Adipose tissue (tissue), 3 donors: ENCODE measurements around the gene SLC39A7. TPM values are rescaled to one million over a fixed set of nuclear protein-coding genes. Genes with fewer than 3 reads are reported as not detected.

Experiments used
- H3K27ac ChIP-seq: one replicate; pipeline ENCODE4 v1.5.1; 2013; ENCODE audit warnings: low read depth, low read length
- WGBS, 3 donors: extraction: QIAGEN DNeasy Blood & Tissue Kit; methylation state at CpG; one replicate each; pipeline ENCODE4 v1.1.7; 2013; 5-methylcytosine and 5-hydroxymethylcytosine counted together
- polyA plus RNA-seq, 3 donors: library from polyadenylated mRNA; stranded (reverse); fragments of 200-250 nt; gene quantifications; one replicate each; pipeline ENCODE4 v1.2.3, GENCODE V29; 2013
- donor health status: healthy with polysubstance abuse.
- donor health status: Bipolar disorder and iron deficiency.
- donor health status: healthy.

The SLC39A7 gene
- polyA plus RNA-seq, 3 donors, result 51.4 to 112 (median 72.1) TPM

DNA sequence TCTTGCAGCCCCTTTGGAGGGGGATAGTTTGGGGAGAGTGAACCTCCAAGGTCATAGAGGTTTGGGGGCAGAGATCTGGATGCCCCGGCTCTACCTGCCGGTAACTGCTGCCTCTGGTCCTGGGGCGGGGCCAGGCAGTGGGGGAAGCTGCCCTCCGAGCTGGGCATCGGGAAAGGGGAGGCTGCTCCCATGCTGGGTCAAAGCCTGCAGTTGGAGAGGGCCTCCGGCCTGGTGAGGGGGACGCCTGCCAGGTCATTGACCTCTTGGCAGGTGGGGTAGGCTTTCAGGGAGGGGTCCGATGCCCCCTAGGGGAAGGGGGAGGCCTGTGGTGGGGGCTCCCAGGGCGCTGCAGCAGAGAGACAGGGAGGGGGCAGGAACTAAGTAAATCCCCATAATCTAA is 15.5 kb upstream of the SLC39A7 start:
- H3K27ac ChIP-seq, result no peak overlapping the region
- 54 to 82% (median 74%) methylated on average over 8 to 9 of the region's 9 CpGs for WGBS, 3 donors

DNA sequence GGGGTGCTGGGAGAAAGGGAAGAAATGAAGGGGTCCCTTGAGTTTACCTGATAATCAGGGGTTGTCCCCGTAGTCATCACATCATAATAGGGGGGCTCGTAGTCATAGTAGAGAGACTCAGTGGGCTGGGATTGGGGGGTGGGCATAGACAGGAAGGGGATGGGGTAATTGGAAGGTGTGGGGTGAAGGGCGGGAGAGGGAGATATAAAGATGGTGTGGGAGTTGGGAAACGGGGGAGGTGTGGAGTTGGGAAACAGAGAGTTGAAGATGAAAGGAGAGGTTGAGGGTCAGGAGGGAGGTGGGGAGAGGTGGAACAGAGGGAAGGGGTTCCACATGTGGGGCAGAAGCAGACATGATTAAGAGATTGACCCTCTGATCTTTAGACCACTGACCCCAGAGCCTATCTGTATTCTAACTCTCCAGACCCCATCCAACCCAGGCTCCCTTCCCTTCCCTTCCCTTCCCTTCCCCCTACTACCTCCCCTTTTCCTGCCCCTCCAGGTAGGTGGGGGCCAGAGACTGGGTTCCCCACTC is 14.9 kb upstream of the SLC39A7 start:
- WGBS, 3 donors, result 71 to 84% (median 83%) methylated on average over 4 of the region's 4 CpGs
- H3K27ac ChIP-seq, result no peak overlapping the region

DNA sequence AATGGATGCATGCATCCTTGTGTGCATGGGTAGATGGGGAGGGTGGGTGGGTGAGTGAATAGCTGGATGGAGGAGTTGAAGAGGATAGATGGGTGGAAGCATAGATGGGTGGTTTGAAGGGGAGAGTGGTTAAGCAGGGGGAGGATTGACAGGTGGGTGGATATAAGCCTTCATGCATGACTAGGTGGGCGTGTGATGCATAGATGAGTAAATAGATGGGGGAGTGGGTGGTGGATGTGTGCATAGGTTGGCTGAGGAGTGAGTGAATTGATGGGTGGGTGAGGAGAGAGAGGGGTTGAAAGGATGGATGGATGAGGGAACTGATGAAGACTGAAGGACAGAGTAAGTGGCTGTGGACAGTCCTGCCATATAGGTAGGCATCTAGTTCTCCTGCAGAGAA is 12.9 kb upstream of the SLC39A7 start:
- no peak overlapping the region for H3K27ac ChIP-seq
- 89 to 96% (median 93%) methylated on average over 1 of the region's 1 CpG for WGBS, 3 donors

DNA sequence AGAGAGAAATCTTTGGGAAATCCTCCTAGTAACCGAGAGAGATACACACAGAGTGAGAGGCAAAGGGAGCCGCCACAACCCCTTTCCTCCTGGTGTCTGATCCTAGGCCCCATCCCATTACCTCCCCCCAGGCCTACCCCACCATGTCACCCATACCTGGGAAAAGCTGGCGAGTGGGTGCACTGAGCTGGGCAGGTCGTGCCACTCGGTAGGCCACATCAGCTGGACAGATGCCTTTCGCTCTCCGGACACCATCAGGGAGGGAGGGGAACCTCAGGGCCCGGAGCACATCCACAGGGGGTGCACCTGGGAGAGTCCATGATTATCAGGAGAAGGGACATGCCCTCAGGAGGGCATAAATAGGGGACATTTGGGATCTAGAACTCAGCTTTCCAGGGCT is 11.5 kb upstream of the SLC39A7 start:
- WGBS, 3 donors, result 88 to 90% (median 89%) methylated on average over 6 to 8 of the region's 8 CpGs

DNA sequence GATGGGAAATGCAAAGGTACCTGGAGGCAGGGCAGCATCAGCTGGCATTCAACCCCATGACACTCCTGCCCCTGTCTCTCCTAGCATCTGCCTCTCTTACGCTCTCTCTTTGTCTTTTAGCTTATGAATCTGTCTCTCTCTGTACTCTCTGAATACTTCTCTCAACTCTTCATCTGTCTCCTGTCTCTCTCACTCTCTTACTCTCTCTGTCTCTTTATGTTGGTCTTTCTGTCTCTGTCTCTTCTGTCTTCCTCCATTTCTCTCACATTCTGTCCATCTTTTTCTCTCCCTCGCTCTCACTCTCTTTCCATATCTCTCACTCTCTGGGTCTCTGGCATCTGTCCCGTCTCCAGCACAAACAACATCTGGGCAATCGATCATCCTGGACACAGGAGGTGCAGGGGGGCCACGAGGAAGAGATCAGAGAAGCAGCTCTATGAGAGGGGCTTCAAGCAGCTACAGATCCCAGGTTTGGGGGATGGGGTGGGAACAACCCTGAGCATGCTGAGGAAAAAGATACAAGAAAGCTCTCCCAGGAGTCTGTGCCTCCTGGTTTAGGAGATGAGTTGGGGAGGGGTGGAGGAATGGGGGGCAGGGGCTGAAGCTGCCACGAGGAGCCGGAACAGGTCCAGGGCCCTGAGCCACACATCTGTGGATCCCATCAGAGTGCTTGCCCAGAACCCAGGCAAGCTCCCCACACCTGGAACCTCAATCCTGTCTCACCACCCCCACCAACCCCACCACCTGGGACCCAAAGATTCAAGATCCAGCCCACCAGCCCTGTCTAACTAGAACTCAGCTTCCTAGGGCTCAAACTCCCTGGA is 10.8 kb upstream of the SLC39A7 start:
- 57 to 61% (median 59%) methylated on average over 7 of the region's 7 CpGs for WGBS, 3 donors
- H3K27ac ChIP-seq, result no peak overlapping the region

More for the DNA sequence above, 11.5 kb upstream of the SLC39A7 start:
- H3K27ac ChIP-seq, result no peak overlapping the region

DNA sequence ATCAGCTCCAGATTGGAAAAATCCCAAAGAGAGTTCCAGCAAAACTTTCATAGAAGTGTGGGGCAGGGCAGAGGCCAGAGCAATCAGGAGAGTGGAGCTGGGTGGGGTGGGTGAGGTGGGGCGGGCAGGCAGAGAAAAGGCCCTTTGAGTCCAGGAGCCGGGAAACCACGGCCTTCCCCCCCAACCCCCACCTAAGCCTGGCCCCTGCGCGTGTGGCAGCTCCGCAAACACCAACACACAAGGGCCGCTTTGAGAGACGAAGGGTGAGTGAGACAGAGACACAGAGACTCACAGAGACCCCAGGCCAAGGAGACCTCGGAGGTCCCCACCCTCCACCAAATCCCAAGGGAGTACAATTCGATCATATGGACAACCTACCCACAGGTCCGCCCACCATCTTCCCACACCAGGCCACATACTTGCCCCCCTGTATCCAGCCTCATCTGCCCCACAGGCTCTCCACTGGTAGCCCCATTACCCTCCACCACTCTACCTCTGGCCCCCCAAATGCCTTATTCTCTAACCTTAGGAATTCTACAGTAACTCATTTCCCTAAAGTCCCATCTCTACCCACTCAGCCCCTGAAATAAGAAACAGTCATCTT is 10.1 kb upstream of the SLC39A7 start:
- H3K27ac ChIP-seq, result no peak overlapping the region
- 77 to 87% (median 81%) methylated on average over 9 to 11 of the region's 11 CpGs for WGBS, 3 donors

DNA sequence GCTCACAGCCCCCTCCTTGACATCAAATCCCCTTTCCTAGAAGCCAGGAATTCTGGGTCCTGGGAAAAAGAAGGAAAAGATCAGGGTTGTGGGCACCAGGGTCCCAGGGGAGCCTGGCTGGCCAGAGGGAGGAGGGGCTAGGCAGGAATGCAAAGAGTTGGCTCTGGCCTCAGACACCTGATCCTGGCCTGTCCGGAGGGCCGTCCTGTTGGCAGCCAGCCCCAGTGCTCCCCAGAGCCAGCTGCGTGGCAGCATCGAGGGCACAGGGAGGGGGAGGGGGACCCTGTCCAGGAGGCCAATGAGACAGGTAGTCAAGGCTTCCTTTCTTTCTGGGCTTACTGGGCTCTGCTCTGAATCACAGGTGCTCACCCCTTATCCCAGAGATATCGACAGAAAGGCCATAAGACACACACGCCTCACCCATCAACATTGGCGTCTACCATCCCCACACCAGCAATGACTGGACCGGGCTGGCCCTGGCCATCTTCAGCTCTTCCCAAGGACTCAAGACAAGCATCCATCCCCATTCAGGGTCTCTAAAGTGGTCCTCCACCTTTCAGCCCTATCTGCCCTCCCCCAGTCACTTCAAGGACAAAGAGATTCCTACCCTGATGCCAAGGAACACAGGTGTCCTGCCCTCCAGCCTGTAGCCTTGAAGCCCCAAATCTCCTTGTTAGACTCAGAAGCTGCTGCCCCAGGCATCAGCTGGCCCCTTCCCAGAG is 9.1 kb upstream of the SLC39A7 start:
- 32 to 53% (median 44%) methylated on average over 8 of the region's 8 CpGs for WGBS, 3 donors
- no peak overlapping the region for H3K27ac ChIP-seq

DNA sequence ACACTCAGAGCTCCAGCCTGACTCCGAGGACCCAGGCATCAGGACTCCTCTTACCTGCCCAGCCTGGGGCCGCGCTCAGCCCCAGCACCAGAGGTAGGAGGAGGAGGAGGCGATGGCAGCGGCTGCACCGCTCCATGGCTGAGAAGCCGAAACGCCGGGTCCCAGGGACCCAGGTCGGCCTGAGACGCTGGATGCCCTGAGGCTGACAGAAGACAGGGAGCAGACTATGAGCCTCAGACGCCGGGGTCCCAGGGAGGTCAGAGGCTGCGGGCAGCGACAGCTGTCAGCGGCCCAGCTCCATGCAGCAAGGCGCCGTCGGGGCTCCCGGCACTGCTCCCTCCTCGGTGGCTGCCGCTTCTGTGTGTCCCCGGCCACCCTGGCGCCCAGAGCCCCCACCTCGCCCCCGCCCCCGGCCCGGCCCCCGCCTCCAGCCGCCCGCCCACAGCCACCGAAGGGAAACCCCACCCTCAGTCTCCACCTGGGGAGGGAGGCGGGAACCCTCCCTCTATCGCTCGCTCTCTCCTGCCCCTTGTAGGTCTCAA is 8.5 kb upstream of the SLC39A7 start, which contains the start of gene COL11A2:
COL11A2 (minus strand) TSS at position 363 of the 542 bp plus-strand sequence; CDS start at position 136, 227 bp downstream.
- H3K27ac ChIP-seq, result no peak within 1 kb of the TSS
- 12 to 21% (median 13%) methylated on average over 23 to 34 of the region's 35 CpGs for WGBS, 3 donors

DNA sequence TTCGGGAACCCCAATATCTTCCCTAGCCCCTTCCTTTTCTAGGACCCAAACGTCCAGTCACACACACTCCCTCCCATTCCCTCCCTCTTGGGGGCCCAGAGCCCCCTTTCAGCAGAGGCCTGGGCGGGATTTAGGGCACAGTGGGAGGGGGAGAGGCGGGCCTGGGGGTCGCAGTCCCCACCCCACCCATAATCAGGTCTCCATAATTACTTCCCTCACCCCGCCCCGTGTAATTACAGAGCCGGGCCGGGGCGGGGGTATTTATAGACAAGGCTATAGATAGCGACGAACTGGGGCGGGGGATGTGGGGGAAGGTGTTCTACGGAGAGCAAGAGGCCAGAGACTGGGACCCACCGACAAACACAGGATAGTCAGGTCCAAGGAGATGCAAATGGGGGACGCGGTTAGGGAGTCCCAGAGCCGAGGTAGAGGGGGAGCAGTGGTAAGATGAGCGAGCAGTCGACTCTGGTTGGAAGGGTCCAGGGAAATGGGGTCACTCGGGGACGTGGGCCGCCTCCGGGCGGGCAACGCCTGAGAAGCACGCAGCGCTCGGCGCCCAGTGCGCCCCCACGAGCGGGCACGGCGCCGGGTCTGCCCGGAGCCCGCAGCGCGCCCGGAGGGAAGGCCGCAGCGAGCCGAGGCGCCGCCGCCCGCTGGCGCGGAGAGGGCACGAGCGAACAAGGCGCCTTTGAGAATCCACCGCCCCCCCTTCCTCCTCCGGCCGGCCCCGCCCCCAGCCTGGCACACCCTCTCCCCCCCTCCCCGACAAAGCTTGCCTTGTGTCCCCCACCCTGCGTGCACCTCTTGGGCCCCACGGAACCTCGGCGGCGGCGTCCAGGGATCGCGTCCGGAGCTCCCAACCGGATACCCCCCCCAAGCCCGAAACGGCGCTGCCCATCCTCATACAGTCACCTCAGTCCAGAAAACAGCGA is 7.7 kb upstream of the SLC39A7 start:
- no peak overlapping the region for H3K27ac ChIP-seq
- 2 to 3% (median 3%) methylated on average over 43 to 72 of the region's 72 CpGs for WGBS, 3 donors

DNA sequence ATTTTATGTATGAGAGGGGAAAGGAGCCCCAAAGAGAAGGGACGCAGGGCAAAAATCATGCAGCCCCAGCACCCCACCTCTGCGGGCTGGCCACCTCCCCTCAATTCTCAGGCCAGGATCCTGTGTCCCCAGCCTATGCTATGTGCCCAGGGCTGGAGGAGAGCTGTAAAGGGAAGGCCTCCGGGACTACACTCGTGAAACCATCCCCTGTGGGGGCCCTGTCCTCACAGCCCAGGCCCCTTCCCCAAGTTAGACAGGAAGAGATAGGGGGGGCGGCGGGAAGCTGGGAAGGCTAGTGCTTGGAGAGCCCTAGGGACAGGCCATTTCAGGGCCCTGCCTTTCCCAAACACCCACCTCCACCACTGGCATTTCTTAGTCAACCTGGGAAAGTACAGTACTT is 7.0 kb upstream of the SLC39A7 start:
- WGBS, 3 donors, result 61 to 67% (median 66%) methylated on average over 6 of the region's 6 CpGs
- no peak overlapping the region for H3K27ac ChIP-seq

DNA sequence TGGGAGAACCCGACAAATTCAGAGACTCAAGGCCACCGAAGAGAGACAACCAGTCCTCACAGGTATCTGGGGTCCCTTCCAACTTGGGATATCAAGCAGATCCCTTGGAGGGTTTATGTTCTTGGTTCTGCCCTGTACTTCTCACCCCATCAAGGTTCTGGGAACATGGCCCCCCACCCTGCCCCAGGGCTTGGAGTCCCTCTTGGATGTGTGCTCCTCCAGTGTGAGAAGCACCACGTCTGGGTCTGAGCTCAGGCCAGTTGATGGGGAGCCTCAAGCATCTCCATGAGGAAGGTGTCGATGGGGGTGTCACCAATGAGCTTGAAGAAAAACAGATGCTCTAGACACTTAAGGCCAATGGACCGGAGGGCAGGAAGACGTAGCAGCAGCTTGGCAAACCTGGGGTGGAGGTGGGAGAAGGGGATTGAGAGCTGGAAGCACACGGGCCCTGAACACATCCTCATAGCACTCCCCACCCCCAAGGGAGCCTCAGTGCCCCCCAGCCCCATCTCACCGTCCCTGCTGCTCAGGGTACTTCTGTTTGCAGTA is 6.2 kb upstream of the SLC39A7 start:
- H3K27ac ChIP-seq, result no peak overlapping the region
- 75 to 82% (median 81%) methylated on average over 8 of the region's 8 CpGs for WGBS, 3 donors

DNA sequence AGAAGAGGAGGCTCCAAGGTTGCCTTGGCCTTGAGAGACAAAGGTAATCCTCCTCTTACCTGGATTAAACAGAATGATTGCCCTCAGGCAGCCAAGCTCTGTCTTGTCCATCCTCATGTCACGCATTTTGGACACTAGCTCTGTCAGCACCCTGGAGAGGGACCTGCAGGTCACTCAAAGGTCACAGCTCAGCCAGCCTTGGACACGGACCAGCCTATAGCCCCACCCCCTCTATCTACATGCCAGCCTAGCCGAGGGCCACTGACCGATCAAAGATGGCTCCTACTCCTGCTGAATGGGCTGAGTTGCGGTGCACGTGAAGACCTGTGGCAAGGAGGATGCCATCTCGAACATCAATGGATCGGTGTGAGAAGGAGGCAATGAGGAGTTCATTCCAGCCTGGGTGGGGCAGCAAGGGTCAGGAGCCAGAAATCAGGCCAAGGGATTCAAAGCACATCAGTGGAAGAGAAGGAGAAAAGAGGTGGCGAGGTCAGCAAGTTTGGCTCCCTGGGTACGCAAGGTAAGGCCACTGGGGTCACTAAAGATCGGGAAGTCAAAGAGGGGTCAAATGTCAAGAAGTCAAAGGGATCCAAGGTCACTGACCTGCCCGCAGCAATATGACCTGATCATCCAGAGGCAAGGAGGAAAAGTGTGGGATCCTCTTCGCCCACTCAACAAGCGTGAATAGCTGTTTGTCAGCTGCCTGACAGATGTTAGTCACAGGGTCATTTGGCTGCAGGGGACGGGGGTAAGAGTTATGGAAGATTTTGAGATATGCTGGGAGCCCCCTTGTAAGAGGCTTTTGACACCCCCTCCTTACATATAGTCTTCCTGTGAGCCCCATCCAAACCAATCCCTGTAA is 5.1 kb upstream of the SLC39A7 start:
- H3K27ac ChIP-seq, result no peak overlapping the region
- 74 to 86% (median 83%) methylated on average over 15 of the region's 15 CpGs for WGBS, 3 donors

DNA sequence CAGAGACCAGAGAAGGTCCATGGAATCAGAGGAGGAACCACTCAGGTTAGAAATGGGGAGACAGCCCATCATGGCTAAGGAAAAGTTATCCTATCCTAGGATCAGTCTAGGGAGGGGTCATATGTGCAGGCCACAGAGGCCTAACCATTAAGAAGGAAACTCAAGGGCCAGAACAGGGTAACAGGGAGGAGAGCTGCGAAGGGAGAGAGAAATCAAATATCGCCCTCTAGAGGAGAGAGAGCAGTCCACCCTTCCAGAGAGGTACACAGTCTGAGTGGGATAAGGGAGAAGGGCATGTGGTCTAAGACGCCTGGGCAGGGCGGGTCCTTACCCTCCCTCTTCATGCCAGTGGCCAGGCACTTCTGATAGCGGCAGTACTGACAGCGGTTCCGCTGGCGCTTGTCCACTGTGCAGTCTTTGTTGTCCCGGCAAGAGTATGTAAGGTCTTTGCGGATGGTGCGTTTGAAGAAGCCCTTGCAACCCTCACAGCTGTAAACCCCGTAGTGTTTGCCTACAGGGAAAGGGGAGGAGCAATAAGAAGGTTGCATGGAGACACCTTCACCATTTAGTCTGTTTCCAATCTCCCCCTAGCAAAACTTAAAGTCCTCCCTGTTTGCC is 3.1 kb upstream of the SLC39A7 start:
- 25 to 45% (median 34%) methylated on average over 12 of the region's 12 CpGs for WGBS, 3 donors
- no peak overlapping the region for H3K27ac ChIP-seq

DNA sequence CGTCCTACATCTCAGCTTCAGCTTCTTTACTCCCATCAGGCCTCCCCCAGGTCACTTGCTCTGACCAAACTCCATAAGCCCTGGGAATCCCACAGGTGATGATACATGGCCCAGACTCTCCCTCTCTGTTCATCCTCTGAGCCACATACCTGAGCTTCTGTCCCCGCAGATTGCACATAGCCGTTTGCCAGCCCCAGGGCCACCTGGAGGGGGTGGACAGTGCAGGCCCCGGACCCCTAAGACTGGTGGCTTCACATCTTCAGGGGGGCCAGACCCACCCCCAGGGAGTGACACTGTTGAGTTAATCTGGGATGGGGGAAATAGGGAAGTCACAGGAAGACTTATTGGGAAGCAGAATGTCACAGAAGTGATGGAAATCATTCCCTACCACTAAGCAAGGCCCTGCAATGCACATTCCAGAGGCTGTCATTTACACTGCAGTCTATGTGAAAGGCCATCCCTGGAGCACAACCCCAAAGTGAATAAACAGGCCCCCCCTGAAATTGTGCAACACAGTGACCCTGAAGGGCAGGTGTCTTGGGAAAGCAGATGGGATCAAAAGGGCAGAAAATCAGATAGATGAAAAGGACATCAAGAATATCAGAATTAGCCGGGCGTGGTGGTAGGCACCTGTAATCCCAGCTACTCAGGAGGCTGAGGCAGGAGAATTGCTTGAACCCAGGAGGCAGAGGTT is 2.4 kb upstream of the SLC39A7 start:
- H3K27ac ChIP-seq, result no peak overlapping the region
- 50 to 79% (median 62%) methylated on average over 6 of the region's 6 CpGs for WGBS, 3 donors

DNA sequence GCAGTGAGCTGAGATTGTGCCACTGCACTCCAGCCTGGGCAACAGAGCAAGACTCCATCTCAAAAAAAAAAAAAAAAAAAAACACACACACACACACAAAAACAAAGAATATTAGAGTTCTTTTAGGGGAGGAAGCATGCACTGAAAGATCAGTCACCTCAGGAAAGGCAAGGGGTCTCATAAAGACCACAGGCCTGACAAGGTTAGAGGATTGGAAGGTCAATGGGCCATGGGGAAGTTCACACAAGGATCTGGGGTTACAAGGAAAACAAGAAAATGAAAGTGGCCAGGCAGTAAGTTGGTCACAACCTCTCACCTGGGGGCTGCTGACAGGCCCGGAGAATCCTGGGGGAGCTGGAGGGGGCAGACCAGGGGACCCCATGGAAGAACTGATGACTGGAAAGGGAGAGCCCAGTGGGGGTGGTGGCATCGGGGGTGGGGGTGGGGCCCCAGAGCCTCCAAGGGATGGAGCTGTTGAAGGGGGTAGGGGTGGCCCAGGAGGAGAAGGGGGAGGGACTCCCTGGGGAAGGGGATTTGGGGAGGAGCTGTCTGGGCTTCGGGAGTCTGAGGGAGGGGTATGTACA is 1.7 kb upstream of the SLC39A7 start:
- 23 to 44% (median 35%) methylated on average over 3 of the region's 3 CpGs for WGBS, 3 donors
- H3K27ac ChIP-seq, result no peak overlapping the region
